ENCODE measurements around the gene AHI1.
A peak's percentile ranks its signal among the peaks of the same experiment; 100 is the strongest.

Gene AHI1

GRCh38 chr6:135497412-135498184 lies at the start of gene AHI1:
Gene AHI1, minus strand, starts transcription at chr6:135497740. Its CDS starts 5,503 bp downstream, at chr6:135492237.
- peak; percentile 92 for DNase-seq

GRCh38 chr6:135546680-135547418 lies 49.3 kb upstream of the AHI1 start:
- no peak for DNase-seq

GRCh38 chr6:135546206-135546605 lies 48.7 kb upstream of the AHI1 start:
- no peak for DNase-seq

GRCh38 chr6:135540207-135540840 lies 42.8 kb upstream of the AHI1 start:
- no peak for DNase-seq

- peak; percentile 9 for DNase-seq
Observed at GRCh38 chr6:135537741-135538301, 40.3 kb upstream of the AHI1 start.

- DNase-seq: peak; percentile 50
Observed at GRCh38 chr6:135535989-135536414, 38.5 kb upstream of the AHI1 start.

GRCh38 chr6:135534773-135535380 lies 37.3 kb upstream of the AHI1 start:
- DNase-seq: no peak

- DNase-seq: no peak
Observed at GRCh38 chr6:135532559-135532958, 35.0 kb upstream of the AHI1 start.

- peak; percentile 5 for DNase-seq
Observed at GRCh38 chr6:135531954-135532490, 34.5 kb upstream of the AHI1 start.

- no peak for DNase-seq
Observed at GRCh38 chr6:135530113-135530512, 32.6 kb upstream of the AHI1 start.

GRCh38 chr6:135527960-135528249 lies 30.4 kb upstream of the AHI1 start:
- no peak for DNase-seq

- no peak for DNase-seq
Observed at GRCh38 chr6:135527116-135527959, 29.8 kb upstream of the AHI1 start.

- no peak for DNase-seq
Observed at GRCh38 chr6:135525594-135525993, 28.1 kb upstream of the AHI1 start.

- no peak for DNase-seq
Observed at GRCh38 chr6:135522965-135523692, 25.6 kb upstream of the AHI1 start.

- DNase-seq: no peak
Observed at GRCh38 chr6:135521431-135521830, 23.9 kb upstream of the AHI1 start.

- no peak for DNase-seq
Observed at GRCh38 chr6:135520781-135521180, 23.2 kb upstream of the AHI1 start.

- no peak for DNase-seq
Observed at GRCh38 chr6:135519348-135519747, 21.8 kb upstream of the AHI1 start.

- DNase-seq: no peak
Observed at GRCh38 chr6:135517527-135517926, 20.0 kb upstream of the AHI1 start.

- DNase-seq: no peak
Observed at GRCh38 chr6:135514706-135515105, 17.2 kb upstream of the AHI1 start.

- DNase-seq: peak; percentile 69
Observed at GRCh38 chr6:135506270-135506997, 8.9 kb upstream of the AHI1 start.

GRCh38 chr6:135505648-135506047 lies 8.1 kb upstream of the AHI1 start:
- no peak for DNase-seq
